Fibroblast of upper back skin (primary cell): ENCODE data around the gene CSTB.

Source experiments
- DNase-seq: peaks from one replicate; pipeline ENCODE4 v3.0.0-alpha.2; 2013

Gene CSTB

DNA sequence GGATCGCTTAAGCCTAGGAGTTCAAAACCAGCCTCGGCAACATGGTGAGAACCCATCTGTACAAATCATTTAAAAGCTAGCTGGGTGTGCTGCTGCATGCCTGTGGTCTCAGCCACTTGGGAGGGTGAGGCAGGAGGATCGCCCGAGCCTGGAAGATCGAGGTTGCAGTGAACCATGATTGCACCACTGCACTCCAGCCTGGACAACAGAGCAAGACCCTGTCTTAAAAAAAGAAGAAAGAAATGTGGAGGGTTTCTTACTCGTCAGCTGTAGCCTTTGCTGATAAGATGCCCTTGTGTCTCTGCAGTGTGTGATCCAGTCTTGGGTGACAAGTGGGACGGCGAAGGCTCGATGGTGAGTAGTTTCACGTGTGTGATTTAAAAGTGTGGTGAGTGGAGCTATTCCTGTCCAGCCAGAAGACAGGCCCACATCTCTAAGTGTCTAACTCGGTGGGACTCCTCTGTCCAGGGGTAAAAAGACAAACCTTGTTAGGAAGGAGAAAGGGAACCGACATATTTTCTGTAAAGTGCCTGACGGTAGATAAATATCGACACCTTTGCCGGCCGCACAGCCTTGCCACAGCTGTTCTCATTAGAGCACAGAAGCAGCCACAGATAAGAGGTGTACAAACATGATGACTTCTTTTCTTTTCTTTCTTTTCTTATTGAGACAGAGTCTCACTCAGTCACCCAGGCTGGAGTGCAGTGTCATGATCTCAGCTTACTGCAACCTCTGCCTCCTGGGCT is 30.2 kb downstream of the CSTB start:
- DNase-seq: no peak

DNA sequence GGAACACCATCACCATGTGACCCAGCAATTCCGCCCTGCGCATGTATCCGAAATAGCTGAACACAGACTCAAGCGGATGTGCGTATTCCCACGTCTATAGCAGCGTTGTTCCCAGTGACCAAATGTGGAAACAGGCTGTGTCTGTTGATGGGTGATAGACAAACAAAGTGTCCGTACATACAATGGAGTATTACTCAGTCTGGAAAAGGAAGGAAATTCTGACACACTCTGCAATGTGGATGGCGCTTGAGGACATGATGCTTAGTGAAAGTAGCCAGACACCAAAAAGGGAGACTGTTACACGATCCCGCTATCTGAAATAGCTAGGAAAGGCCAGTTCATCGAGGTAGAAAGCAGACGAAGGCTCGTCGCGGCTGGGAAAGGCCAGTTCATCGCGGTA is 31.4 kb downstream of the CSTB start:
- DNase-seq: no peak

DNA sequence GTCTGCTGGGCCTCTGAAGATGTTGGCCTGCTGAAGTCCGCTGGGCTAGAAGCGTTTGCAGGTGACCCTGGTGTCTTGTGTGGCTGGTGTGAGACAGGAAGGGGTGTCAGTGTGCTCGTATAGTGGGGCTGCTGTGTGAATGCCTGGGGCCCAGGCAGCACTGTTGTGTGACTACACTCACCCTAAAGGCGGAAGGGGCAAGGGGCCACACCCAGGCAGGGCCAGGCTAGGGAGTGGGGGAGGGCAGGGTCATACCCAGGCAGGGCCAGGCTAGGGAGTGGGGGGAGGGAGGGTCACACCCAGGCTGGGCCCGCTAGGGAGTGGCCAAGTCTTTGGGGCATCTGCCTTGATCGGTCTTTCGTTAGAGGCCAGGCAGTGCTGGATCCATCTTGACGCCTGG is 32.2 kb downstream of the CSTB start:
- no peak for DNase-seq

DNA sequence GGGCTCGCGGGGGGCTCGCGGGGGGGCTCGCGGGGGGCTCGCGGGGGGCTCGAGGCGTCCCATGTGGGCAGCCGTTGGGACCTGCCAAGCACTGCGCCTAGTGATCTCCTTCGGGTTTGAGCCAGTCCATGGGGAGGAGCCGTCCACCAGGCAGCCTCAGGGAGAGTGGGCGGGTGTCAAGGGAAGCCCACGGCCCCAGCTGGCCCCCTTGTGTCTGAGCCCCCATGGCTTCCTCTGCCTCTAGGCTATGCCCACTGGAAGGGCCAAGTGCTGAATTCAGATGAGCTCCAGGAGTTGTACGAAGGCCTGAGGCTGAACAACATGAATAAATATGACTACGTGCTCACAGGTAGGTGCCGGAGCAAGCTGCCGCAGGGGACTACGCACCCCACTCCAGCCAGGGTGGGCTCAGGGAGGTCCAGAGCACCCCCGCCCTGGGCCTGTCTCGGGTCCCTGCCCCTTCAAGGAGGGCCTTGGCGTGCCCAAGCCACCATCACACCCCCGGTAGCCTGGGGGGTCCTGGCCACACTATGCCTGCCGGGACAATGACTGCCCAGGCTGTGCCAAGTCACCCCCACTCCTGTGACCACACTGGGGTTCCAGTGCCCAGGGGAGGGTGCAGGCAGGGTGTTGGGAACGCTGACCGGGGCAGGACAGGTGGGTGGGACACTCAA is 34.5 kb downstream of the CSTB start:
- no peak for DNase-seq

DNA sequence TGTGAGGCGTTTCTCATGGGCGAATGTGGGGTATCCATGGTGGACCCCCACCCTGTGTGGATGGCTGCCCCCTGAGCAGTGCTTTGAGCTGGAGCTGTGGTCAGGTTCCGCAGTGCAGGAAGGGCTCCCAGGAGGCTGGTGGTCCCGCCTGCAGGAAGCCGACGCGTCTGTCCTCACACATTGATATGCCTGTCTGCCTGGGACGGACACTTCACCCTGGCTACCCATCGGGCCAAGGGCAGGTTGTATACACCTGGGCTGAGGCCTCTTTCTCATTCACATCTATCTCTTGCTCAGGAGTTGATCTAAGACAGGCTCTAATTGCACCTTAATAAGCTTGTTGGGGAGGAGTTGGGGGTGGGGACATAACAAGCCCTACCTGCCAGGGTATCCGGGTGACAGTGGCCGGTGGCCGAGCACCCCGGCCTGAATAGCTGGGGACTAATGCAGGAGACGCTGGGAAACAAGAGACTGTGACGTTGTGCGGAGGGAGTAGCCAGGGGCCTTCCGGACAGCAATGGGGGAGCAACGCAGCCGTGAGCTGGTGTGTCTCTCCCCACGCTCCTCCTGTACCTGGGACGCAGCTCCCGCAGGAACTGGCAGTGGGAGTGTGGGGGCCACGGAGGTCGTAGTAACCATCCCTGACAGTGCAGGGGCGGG is 35.5 kb downstream of the CSTB start:
- peak; percentile 56 for DNase-seq

DNA sequence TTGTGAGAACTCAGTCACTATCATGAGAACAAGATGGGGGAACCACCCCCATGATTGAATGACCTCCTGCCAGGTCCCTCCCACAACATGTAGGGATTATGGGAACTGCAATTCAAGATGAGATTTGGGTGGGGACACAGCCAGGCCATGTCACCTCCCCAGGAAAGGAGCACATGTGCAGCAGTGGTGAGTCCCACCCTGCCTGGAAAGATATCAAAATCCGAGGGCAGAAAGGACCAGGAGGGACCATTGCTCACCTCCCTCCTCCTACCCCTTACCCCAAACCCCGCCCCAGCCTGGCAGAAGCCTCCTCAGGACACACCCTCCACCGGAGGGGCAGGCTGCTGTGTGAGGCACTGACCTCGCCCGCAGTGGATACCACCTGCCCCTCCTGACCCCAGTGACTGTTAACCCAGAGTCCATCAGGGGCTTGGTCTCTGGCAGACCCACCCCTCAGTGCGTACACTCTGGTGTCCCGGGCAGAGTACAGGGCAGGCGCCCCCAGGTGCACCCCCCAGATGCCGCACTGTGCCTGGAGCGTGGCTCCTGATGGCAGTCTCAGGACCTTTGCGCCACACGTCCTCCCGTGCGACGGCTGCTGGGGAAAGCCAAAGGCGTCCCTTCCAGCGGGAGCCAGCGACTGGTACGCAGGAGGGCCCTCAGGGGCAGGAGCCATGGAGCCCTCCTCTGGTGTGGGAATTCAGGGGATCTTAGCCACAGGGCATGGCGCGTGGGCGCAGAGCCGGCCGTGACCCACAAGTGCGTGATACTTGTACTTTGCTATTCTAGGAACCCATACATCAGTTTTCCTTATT is 36.3 kb downstream of the CSTB start:
- no peak for DNase-seq

DNA sequence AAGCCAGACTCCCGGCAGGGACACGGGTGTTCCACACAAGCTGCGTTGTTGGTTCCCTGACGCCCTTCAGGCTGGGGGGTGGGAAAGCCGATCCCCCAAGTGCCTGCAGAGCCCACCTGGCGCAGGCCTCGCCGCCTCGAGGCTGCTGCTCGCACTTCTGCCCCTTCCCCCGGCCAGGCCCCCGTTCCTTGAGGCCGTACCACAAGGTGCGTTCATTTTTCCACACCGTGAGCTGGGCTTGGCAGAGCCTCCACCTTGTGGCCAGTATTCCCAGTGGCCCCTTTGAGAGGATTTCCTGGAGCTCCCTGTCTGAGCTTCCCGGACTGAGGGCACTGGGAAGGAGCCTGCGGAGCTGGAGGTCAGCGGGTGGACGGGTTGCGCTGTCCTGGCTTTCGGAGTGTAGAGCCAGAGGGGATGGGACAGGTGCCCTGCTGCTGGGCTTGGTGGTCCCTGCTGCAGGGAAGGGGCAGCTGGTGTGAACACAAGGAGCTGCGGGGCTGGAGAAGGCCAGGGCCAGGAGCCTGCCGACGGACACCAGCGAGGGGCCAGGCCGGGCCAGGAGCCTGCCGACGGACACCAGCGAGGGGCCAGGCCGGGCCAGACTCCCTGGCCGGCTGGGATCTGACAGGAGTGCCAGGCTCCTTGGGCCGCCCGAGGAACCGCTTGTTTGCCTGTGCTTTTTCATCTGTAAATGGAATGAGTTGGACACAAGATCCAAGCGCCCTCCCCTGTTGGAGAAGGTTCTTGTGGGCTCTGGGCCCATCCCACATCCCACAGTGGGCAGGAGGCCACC is 38.8 kb downstream of the CSTB start:
- DNase-seq: no peak

DNA sequence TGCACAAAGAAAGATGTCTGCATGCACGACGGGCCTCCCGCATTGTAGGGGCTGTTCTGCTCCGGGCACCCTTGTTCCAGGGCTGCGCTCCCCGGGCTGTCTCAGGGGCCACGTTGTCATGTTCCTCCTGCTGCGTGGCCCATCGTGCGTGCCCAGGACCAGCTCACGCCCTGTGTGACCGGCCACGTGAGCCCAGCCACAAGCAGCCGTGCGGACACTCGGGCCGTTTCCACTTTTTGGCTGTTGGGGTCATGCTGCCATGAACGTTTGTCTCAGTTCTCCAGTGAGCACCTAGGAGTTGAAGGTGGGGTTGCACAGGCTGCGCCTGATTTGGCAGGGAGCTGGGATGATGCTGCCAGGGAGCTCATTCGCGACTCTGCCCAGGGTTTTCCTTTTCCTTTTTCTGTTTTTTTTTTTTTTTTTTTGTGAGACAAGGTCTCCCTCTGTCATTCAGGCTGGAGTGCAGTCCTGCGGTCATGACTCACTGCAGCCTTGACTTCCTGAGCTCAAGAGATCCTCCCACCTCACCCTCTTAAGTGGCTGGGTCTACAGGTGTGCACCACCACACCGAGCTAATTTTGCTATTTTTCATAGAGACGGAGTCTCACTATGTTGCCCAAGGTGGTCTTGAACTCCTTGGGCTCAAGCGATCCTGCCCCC is 39.8 kb downstream of the CSTB start:
- no peak for DNase-seq

DNA sequence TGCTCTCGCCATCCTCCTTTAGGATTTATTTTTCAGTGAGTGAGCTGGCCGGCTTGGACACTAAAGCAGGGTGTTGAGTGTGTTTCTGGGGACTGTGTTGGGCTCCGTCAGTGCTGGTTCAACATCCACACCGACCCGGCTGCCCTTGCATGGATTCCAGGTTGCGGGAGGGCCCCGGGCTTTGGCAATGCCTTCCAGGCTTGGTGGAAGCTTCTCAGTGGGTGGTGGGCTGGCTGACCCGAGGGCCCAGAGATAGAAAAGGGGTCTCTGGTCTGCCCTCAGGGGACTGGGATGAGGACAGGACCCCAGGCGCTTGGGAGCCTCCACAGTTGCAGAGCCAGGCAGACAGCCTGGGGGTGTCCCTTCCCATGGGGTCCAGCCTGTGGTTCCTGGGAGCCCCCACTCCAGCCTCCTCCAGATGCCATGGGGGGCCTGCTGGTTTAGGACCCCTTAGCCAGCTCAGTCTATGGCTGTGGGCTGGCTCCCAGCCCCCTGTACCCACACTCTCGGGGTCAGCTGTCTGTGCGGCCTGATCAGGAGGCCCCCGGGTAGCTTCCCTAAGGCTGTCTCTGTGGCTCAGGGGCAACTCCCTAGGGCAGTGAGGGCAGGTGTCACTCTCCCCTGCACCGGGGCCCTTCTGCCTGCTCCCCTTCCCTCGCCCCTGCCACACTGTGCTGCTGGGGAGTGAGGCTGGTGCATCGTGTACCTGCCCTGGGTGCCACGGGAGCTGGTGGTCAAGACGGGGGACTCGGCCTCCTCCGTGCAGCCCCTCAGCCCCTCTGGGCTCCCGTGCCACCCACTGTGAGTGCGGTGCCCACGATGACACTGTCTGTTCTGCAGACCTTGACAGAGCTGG is 40.6 kb downstream of the CSTB start:
- no peak for DNase-seq

DNA sequence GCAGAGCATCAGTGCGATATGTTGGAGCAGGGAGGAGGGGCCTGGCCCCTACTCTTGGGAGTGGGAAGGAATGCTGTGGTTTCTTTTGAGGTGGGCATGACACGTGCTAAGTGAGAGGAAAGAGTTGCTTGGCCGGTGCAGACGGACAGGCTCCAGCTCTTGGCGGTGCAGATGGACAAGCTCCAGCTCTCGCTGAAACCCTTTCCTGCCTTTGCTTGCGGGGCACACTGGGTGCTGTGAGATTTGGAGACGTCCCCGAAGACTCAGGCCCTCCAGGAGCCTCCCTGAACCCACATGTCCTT is 41.2 kb downstream of the CSTB start:
- DNase-seq: peak; percentile 79

DNA sequence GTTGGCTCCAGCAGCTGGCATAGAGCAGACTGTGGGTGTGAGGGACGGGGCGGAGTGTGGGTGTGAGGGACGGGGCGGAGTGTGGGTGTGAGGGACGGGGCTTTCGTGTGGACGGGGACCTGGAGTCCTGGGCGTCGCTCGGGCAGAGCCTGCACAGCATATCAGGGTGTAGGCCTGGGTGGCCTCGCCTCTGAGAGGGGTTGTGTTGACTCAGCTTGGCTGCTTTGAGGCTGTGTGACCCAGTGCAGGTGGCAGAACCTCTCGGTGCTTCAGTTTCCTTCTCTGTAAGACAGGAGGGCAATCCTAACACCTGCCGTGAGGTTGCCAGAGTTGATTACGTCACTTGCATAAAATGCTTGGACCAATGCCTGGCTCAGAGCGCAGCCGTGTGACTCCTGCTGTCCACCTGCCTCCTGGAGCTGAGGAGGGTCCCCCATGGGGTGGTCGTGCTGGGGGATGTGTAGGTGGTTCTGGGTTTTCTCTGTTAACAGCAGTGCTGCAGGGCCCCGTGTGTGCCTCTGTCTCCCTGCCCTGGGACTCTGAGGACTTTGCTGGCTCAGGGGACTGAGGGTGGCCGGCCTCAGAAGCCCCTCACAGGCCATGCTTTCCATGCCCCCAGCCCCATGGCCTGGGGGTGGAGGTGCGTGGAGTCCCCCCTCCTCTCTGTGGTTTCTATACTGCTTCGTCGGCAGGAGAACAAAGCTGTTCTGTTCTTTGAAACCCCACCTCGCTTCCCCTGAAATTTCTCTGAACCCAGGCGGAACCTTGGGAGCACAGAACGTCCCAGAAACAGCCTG is 41.8 kb downstream of the CSTB start:
- no peak for DNase-seq

DNA sequence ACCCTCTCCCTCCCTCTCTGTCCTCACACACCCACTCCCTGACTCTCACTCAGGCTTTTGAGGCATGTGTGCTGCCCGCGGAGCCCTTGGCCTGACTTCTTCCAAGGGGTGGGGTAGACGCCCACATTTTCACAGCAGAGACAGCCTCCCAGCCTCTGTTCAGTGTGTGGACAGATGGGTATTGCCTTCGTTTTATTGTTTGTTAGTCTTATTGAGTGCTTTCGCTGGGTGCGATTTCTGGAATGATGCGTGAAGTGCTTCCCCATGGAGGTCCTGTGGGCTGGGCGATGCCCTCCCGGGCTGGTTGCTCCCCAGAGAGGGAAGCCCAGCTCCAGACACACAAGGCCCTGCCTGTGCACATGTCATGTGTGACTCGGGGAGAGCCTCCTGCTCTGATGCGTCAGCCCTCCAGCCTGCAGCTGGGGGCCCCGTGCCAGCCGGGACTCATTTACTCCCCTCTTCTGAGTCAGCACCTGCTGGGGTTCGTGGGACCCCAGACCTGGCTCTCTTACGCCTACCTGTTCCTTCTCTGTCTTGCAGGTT is 42.5 kb downstream of the CSTB start:
- peak; percentile 53 for DNase-seq

DNA sequence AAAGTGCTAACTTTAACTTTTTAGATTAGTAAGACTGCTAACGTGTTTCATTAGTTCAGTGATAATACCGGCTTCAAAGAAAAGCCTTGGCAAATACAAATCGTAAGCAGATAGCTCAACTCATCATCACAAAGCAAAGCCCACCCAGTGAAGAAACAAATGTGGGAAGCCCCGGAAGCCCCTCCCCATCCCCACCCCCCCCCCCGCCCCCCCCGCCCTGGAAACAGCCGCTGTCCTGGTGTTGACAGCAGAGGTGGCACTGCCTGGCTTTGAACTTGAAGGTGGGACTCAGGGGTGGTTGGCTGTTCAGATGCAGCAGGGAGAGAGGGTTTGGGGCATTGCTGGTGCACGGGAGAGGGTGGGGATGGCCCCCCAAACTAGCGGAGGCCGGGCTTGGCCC is 43.0 kb downstream of the CSTB start:
- no peak for DNase-seq

DNA sequence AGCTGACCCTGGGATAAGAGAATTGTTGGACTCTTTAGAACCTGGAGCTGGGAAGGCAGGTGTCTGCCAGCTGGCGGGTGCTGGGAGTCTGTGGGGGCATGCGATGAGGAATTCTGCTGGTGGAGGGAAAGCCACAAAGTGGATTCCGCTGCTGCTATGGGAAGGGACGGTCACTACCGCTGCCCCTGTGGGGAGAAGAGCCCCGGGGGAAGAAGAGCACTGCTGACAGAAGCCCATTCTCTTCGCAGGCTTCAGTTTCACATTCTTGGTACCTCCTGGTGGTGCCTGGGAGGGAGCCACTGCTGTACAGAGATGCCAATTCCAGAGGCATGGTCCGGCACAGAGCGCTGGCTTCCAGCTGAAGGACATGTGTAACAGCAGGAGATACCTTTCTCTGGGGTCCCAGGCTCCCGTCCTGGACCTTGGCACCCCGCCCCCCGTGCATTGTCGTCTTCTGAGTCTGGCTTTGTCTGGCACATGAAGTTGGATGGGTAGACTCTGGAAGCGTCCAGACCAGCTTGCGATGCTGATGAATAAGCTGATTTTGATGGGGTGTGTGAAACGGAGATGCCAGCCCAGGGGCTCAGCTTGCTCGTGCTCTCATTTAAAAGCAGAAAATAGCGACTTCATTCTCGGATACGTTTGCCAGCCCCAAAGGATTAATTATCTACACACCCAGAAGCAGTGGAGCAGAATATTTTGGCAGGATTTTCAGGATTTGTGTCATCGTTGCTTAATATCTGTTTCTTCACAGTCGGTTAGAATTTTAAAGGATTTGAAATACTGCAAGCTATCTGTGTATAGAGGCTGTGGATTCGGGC is 44.0 kb downstream of the CSTB start:
- peak; percentile 40 for DNase-seq

DNA sequence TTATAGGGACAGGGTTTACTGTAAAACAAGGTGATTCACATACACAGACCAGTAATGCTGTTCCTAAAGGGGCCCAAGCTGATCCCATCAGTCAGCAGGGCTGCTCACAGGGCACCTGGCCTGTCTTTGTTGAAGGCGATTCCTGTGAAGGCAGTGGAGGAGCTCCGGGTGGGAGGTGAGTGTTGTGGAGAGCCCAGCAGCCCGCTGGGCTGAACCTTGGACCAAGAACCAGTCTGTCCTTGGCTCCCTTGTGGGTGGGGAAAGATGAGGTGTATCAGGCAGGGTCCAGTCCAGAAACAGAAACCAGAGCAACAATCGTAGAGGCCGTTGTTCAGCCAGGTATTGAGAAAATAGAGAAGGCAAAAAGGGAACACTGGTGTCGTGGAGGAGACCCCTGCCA is 44.6 kb downstream of the CSTB start:
- DNase-seq: no peak

DNA sequence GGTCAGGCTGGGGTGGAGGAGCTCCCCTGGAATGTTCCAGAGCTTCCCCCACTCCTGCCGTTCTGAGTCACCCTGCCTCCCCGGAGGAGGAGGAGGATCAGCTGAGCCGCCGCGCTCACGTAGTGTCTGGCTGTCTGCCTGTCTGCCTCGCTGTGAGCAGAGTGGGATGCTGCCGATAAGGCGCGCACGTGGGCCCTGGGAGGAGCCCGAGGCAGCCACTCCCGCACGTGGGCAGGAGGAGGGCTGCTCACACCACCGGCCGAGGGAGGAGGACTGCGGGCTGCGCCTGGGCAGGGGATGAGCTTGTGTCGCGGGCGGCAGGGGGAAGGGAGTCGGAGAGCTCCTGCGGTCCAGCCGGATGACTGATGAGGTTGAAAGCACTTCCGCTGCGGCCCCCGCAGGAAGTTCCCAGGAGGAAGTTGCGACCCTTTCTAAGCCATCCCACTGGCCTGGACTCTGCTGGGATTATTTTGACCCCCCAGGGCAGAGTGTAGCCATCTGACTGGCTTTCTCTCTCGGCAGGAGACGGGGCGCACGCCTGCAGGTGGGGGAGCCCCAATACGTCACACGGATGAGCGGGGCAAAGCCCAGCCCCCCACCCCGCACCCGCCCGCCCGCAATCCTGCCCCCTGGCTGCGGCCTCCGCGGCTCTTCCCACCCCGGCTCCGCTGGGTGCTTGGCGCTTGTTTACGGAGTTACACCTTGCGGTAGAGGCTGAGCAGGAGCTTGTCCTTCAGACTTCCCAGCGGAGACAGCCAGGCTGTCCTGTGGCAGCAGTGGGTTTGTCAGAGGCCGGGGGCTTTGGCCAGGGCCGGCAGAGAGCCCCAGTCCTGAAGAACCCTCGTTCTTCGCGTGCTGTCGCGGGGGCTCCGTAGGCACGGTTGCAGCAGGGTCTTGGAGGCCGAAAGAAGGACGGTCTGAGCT is 47.4 kb downstream of the CSTB start:
- peak; percentile 99 for DNase-seq

DNA sequence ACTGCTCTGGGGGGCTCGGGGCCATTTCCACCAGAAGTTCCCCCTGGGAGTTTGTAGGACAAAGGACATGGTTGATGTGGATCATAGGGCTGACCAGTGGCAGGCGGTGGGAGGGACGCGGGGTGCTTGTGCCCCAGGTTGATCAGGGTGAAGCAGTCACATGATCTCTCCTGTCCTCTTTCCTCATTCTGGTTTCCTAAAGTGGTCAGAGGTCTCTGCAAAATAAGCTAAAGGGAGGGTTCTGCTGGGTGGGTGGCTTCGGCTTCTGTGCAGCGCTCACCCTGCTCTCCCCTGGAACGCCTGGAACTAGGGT is 48.0 kb downstream of the CSTB start:
- DNase-seq: no peak

DNA sequence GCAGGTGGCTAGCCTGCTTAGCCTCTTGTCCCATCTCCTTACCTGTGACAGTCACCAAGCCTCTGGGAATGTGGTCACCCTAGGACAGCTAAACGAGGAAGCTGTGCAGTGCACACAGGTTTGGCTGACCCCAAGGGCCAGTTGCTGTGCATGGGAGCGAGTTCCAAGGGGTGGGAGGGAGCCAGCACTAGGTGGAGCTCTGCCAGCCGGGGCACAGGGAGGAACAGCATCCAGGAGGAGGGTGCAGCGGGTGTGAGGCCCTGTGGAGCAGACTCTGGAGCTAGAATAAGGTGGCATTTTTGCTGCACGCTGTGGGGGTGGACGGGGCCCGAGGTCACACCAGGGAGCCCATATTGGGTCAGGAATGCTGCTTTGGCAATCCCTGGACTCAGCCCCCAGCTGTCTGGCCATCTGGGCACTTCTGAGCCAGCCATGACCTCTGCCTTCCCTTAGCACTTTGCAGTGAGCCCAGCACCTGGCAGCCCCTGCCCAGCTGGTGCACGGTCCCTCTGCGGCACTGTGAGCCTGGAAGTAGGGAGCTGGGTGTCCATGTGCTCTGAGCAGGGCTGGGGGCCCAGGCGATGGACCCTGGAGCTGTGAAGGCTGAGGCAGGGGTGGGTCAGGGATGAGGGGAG is 48.5 kb downstream of the CSTB start:
- DNase-seq: no peak
